HepG2 (cell line): ENCODE measurements around the gene KIRREL3. TPM values are rescaled to one million over a fixed set of nuclear protein-coding genes. Genes with fewer than 3 reads are reported as not detected.

Experiments used
- ATAC-seq: fragments of 200-7000 bp; cut with Tn5 transposase; 3 replicates; pipeline ENCODE4 v1.9.1; 2020; ENCODE audit warnings: mild to moderate bottlenecking, moderate library complexity
- BruUV-seq: library from RNA; stranded (reverse); fragments of 400-500 nt; replicated peaks from 2 replicates; lab custom pipeline; 2021; lab: Mats Ljungman, UMichigan
- CTCF ChIA-PET: fragments of 300-600 bp; formaldehyde crosslinking; extraction: SDS; loops from one replicate; lab custom pipeline; 2021; ENCODE audit warnings: low total read pairs, inconsistent platforms, low intra/inter-chr PET ratio; lab: Yijun Ruan, JAX
- POLR2A ChIA-PET: fragments of 350-600 bp; sonication (Branson Sonifier 250); formaldehyde crosslinking; loops from one replicate; lab custom pipeline; 2020; ENCODE audit warnings: antibody characterized with exemption, inconsistent platforms; lab: Yijun Ruan, JAX
- DNase-seq: peaks from one replicate; pipeline ENCODE4 v3.0.0-alpha.2; 2015; ENCODE audit warnings: low spot score
- FAIRE-seq: peaks from 3 replicates; lab custom pipeline; 2011; peaks lifted over from hg19 to GRCh38; lab: Jason Lieb, UNC
- H2AFZ ChIP-seq: one replicate; pipeline ENCODE4 v1.6.1; 2011; ENCODE audit warnings: low read length, inconsistent platforms
- H3K27ac ChIP-seq: fragments of 300-600 bp; 3 replicates; pipeline ENCODE4 v1.8.0; 2011; ENCODE audit warnings: mixed run types, mild to moderate bottlenecking, mixed read lengths, low read length, inconsistent platforms; ENCODE audit not compliant: insufficient read depth; ENCODE audit errors: extremely low read length
- H3K27me3 ChIP-seq, 2 experiments: fragments of 200-600 bp in 1 of 2; 2 replicates in 1 of 2; 3 replicates in 1 of 2; pipeline versions ENCODE4 v1.6.0 to v1.8.0; 2011; ENCODE audit warnings: low read length in 2 of 2, mild to moderate bottlenecking in 2 of 2, moderate library complexity in 2 of 2, inconsistent platforms in 1 of 2; ENCODE audit not compliant: insufficient read depth in 2 of 2, control insufficient read depth in 1 of 2
- H3K36me3 ChIP-seq, 2 experiments: fragments of 200-600 bp in 1 of 2; replicated peaks in 1 of 2; 2 replicates in 1 of 2; 3 replicates in 1 of 2; pipeline versions ENCODE4 v1.5.1 to v1.8.0; 2011; ENCODE audit warnings: low read length in 2 of 2, inconsistent platforms in 1 of 2; ENCODE audit not compliant: insufficient read depth in 2 of 2, control insufficient read depth in 1 of 2
- H3K4me1 ChIP-seq: 2 replicates; pipeline ENCODE4 v1.5.1; 2012; ENCODE audit warnings: low read length, inconsistent platforms; ENCODE audit not compliant: insufficient read depth
- H3K4me2 ChIP-seq: 2 replicates; pipeline ENCODE4 v1.6.0; 2011; ENCODE audit warnings: low read depth, low read length, inconsistent platforms
- H3K4me3 ChIP-seq, 3 experiments: fragments of 200-600 bp in 1 of 3; sonication (generic), shearing (Covaris generic) in 1 of 3; replicated peaks in 1 of 3; 2 replicates each; pipeline ENCODE4 v1.5.1; 2011 to 2016; ENCODE audit warnings: low read length in 3 of 3, inconsistent platforms in 2 of 3, low read depth in 2 of 3, mild to moderate bottlenecking in 2 of 3, control low read depth in 1 of 3, mixed read lengths in 1 of 3; ENCODE audit not compliant: insufficient read depth in 1 of 3
- H3K79me2 ChIP-seq: one replicate; pipeline ENCODE4 v1.6.1; 2011; ENCODE audit warnings: low read length, inconsistent platforms; ENCODE audit not compliant: insufficient read depth
- H3K9ac ChIP-seq: 2 replicates; pipeline ENCODE4 v1.6.0; 2011; ENCODE audit warnings: mild to moderate bottlenecking, low read depth, low read length, inconsistent platforms; ENCODE audit not compliant: insufficient read depth
- H3K9me3 ChIP-seq: 2 replicates; pipeline ENCODE4 v1.5.1; 2012; ENCODE audit warnings: mild to moderate bottlenecking, low read length
- H4K20me1 ChIP-seq: 2 replicates; pipeline ENCODE4 v1.6.0; 2011; ENCODE audit warnings: inconsistent platforms, mild to moderate bottlenecking, low read length, moderate library complexity; ENCODE audit not compliant: insufficient read depth
- MIER2 ChIP-seq: IDR thresholded peaks from 2 replicates; pipeline ENCODE4 v1.6.1; 2016; ENCODE audit warnings: missing biosample characterization, missing genetic modification reagents
- REST ChIP-seq, 2 experiments: IDR thresholded peaks; 2 replicates each; pipeline ENCODE4 v1.6.1; 2011 to 2012; ENCODE audit warnings: low read length in 2 of 2, borderline replicate concordance in 1 of 2, low read depth in 1 of 2, mild to moderate bottlenecking in 1 of 2, moderate library complexity in 1 of 2
- ZFP82 ChIP-seq: sonication (generic); formaldehyde crosslinking; IDR thresholded peaks from 2 replicates; pipeline ENCODE4 v1.5.1; 2020; ENCODE audit warnings: mild to moderate bottlenecking, missing genetic modification reagents, borderline replicate concordance
- whole genome bisulfite sequencing: methylation state at CpG from one replicate; pipeline ENCODE4 v1.1.6; 2017; ENCODE audit warnings: low lambda C conversion rate; 5-methylcytosine and 5-hydroxymethylcytosine counted together
- in situ Hi-C: cut with HindIII; loops from 2 replicates; pipeline ENCODE4 v1.10.0; 2017; ENCODE audit warnings: low pct_unique_long_range_greater_than_20kb; ENCODE audit not compliant: extremely low pct_ligation_motif_present
- intact Hi-C: fragments of 100-400 bp; cut with micrococcal nuclease; formaldehyde crosslinking; loops from one replicate; pipeline ENCODE4 v1.10.0; 2022; ENCODE audit not compliant: unreplicated experiment
- polyA plus RNA-seq, 8 experiments: library from polyadenylated mRNA; depleted of rRNA in 3 of 8; stranded (reverse) in 7 of 8; unstranded in 1 of 8; fragments of >200 nt; fragmentation: Illumina TruSeq in 4 of 8; extraction: Trizol in 4 of 8; gene quantifications; 2 replicates each; pipeline versions ENCODE4 v1.2.1 to v1.2.3, GENCODE V29; 2011 to 2016; ENCODE audit warnings: low read depth in 4 of 8, missing spikeins in 1 of 8, mixed read lengths in 1 of 8; ENCODE audit not compliant: insufficient read depth in 1 of 8
- total RNA-seq, 5 experiments: library from RNA; depleted of rRNA; stranded (reverse); fragments of >200 nt; fragmentation: Illumina TruSeq; extraction: Trizol; gene quantifications; 2 replicates each; pipeline ENCODE4 v1.2.3, GENCODE V29; 2016; ENCODE audit warnings: low read depth in 1 of 5

Gene KIRREL3
- total and polyA plus RNA-seq, 2 of the 13 experiments (the other 11 are each of a cell fraction or from before 2014, with no cell fraction given): not detected

GRCh38 chr11:126544108-126545056 lies 456.2 kb downstream of the KIRREL3 start:
- Histone ChIP-seq H3K9me3 (no peaks in the 10 kb centered on the region), H3K4me2 (no peak overlapping the region), H3K4me1 (no peaks in the 10 kb centered on the region), H3K4me3 (no peak overlapping the region), H3K9ac (no peak overlapping the region), H3K79me2 (no peaks in the 10 kb centered on the region), H2AFZ (no peak overlapping the region), H3K27me3 (peaks cover 1 to 41% of the 10 kb centered on the region in 2 experiments; a peak in 4 of 5 replicates), H3K27ac (no peak overlapping the region), H3K36me3 (no peaks in the 10 kb centered on the region), H4K20me1 (0 out of 2 replicates have a peak, but pooled peaks cover 2% of the 10 kb centered on the region)
- FAIRE-seq: no peak
- ChIA-PET CTCF (no interaction called here), POLR2A (no interaction called here)
- 37% methylated on average over 13 of the region's 15 CpGs for WGBS
- no peak for ATAC-seq
- intact Hi-C loops: no loop called here
- BruUV-seq: no TSS peak
- TF ChIP-seq ZFP82 (no peak), REST (IDR thresholded peaks at IDR 0.05; ENCODE audit: borderline replicate concordance in 1 of 2, low read depth in 1 of 2, low read length in 2 of 2) (peak; percentile 17 to 83), MIER2 (CRISPR knock-in tag) (0 out of 2 replicates have a peak, but pooled peaks have one; percentile 51)
- DNase-seq: no peak
- in situ Hi-C loops: no loop called here
